ENCODE results near the gene NFKBIE. TPM values are rescaled to one million over a fixed set of nuclear protein-coding genes. Genes with fewer than 3 reads are reported as not detected.

Gene NFKBIE
- total and polyA plus RNA-seq, 9 of the 15 experiments (the other 6 are each of a cell fraction or from before 2014, with no cell fraction given) = 2.1 to 16.4 (median 11.7) TPM

DNA sequence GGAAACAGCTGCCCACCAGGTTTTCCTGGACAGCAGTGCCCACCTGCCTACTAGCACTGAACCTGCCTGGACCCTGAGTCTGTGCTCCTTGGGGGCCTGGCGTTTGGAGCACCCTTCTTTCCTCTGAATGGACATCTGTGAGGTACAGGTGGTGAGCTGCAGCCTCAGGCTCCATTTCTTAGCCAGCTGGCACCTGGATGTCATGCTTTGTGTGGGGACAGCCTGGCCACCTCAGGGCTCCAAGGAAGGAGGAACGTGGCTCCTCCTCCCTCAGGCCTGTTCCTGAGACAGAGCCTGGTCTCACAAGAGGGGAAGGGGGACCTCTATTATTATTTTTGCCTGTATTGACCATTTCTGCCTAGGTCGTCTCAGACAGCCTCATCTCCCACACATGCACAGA is 13.0 kb upstream of the NFKBIE start (continued):
- TF ChIP-seq ESRRB (CRISPR knock-in tag; IDR thresholded peaks at IDR 0.05; ENCODE audit: borderline replicate concordance) (no peak), RBM15 (IDR thresholded peaks at IDR 0.05; ENCODE audit: insufficient read depth, low read length) (no peak)

DNA sequence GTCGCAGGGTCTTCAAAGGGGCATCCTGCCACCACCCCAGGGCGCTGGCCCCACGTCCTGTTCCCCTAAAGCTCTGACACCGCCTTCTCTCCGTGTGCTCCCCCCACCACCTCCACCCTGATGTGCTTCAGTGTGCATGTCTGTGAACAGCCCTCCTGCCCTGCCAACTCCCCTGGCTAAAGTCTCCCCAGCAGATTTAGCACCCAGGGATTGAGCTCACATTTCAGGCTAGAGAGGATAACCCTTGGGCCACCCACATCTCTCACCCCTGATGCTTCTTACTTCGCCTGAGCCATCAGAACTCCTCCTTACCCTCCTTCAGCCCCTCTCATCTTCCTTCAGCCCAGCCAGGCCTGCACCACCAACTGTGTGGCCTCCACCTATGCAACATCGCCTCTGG is 12.4 kb upstream of the NFKBIE start:
- WGBS (ENCODE audit: insufficient coverage, low coverage, missing lambda C conversion rate) = 2% methylated on average over 7 of the region's 7 CpGs
- no peak overlapping the region for H3K27ac ChIP-seq (ENCODE audit: extremely low read depth, low read depth, low read length)
- BruUV-seq (replicated peaks) = no TSS peak
- in situ Hi-C loops (cut with MboI) = no loop called here
- H3K4me3 ChIP-seq = no peak overlapping the region
- FAIRE-seq (no peak), ATAC-seq (no peak), DNase-seq (ENCODE audit: extremely low read depth in 1 of 4, low spot score in 3 of 4) (no peak)
- H4K20me1 ChIP-seq (replicated peaks; ENCODE audit: control insufficient read depth, insufficient read depth, low read length) = peaks cover 16% of the 10 kb centered on the region
- H3K9me1 ChIP-seq (ENCODE audit: control insufficient read depth, insufficient read depth, low read length) = peaks cover 4% of the 10 kb centered on the region
- no peak overlapping the region for H3K9ac ChIP-seq (ENCODE audit: insufficient read depth in 1 of 2, low read depth in 2 of 2, low read length in 2 of 2)
- peaks cover 0 to 27% of the 10 kb centered on the region in 2 experiments; a peak in 2 of 5 replicates for H3K4me1 ChIP-seq (replicated peaks in 1 of 2; ENCODE audit: control insufficient read depth in 2 of 2, insufficient read depth in 2 of 2, low read length in 2 of 2)
- no peaks in the 10 kb centered on the region for H3K79me2 ChIP-seq (ENCODE audit: control insufficient read depth, insufficient read depth, low read length)
- H3K4me2 ChIP-seq (ENCODE audit: insufficient read depth, low read length) = no peak overlapping the region
- intact Hi-C loops (cut with micrococcal nuclease) = no loop called here
- H3K27me3 ChIP-seq (ENCODE audit: control insufficient read depth in 2 of 2, insufficient read depth in 2 of 2, low read length in 2 of 2) = peaks cover 71 to 90% of the 10 kb centered on the region in 2 experiments
- H3K36me3 ChIP-seq (ENCODE audit: control insufficient read depth, insufficient read depth, low read length) = no peaks in the 10 kb centered on the region
- H2AFZ ChIP-seq (ENCODE audit: low read depth, low read length) = no peak overlapping the region
- POLR2A ChIA-PET = interaction anchor here (0.6 to 2.2 kb wide), 5 partner anchors 16 to 45 kb away, joined by 3 to 5 read pairs (median 4); partner anchors contain the start of genes AARS2 and HSP90AB1
- CTCF ChIA-PET (ENCODE audit: low intra/inter-chr PET ratio) = no interaction called here
- no peaks in the 10 kb centered on the region for H3K9me3 ChIP-seq (replicated peaks; ENCODE audit: control insufficient read depth, insufficient read depth, low read depth, low read length)
- TF ChIP-seq NCOA4 (IDR thresholded peaks at IDR 0.05; ENCODE audit: partially characterized antibody) = no peak
- no peak for TF ChIP-seq MCM5 (IDR thresholded peaks at IDR 0.05; ENCODE audit: low read depth)
- TF ChIP-seq, protein P1, sequence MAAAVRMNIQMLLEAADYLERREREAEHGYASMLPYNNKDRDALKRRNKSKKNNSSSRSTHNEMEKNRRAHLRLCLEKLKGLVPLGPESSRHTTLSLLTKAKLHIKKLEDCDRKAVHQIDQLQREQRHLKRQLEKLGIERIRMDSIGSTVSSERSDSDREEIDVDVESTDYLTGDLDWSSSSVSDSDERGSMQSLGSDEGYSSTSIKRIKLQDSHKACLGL (CRISPR knock-in tag; IDR thresholded peaks at IDR 0.05; ENCODE audit: borderline replicate concordance, poor library complexity, severe bottlenecking) = no peak
- no peak for TF ChIP-seq HMGN3 (IDR thresholded peaks at IDR 0.05; ENCODE audit: borderline replicate concordance, extremely low read depth, insufficient read length, low read depth, low read length)
- TF ChIP-seq SMC3 (conservative IDR thresholded peaks at IDR 0.05; ENCODE audit: insufficient read depth, low read depth, low read length) = no peak
- TF ChIP-seq PHF20 (IDR thresholded peaks at IDR 0.05; ENCODE audit: partially characterized antibody) = no peak
- TF ChIP-seq GATAD2A (IDR thresholded peaks at IDR 0.05) = no peak
- no peak for TF ChIP-seq PTTG1 (tag; IDR thresholded peaks at IDR 0.05; ENCODE audit: low read depth)
- TF ChIP-seq, protein P2, sequence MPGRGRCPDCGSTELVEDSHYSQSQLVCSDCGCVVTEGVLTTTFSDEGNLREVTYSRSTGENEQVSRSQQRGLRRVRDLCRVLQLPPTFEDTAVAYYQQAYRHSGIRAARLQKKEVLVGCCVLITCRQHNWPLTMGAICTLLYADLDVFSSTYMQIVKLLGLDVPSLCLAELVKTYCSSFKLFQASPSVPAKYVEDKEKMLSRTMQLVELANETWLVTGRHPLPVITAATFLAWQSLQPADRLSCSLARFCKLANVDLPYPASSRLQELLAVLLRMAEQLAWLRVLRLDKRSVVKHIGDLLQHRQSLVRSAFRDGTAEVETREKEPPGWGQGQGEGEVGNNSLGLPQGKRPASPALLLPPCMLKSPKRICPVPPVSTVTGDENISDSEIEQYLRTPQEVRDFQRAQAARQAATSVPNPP (IDR thresholded peaks at IDR 0.05; ENCODE audit: borderline replicate concordance, insufficient read depth, insufficient read length) = no peak
- TF ChIP-seq, protein P3, sequence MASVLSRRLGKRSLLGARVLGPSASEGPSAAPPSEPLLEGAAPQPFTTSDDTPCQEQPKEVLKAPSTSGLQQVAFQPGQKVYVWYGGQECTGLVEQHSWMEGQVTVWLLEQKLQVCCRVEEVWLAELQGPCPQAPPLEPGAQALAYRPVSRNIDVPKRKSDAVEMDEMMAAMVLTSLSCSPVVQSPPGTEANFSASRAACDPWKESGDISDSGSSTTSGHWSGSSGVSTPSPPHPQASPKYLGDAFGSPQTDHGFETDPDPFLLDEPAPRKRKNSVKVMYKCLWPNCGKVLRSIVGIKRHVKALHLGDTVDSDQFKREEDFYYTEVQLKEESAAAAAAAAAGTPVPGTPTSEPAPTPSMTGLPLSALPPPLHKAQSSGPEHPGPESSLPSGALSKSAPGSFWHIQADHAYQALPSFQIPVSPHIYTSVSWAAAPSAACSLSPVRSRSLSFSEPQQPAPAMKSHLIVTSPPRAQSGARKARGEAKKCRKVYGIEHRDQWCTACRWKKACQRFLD (CRISPR knock-in tag; IDR thresholded peaks at IDR 0.05) = no peak
- no peak for TF ChIP-seq ZBTB8A (IDR thresholded peaks at IDR 0.05; ENCODE audit: partially characterized antibody)
- no peak for TF ChIP-seq RBM22 (IDR thresholded peaks at IDR 0.05; ENCODE audit: low read depth, low read length, poor library complexity, severe bottlenecking)
- TF ChIP-seq NUFIP1 (IDR thresholded peaks at IDR 0.05; ENCODE audit: partially characterized antibody) = no peak
- TF ChIP-seq NR2C2 (CRISPR knock-in tag; IDR thresholded peaks at IDR 0.05) = no peak
- TF ChIP-seq NR2C2 (tag; IDR thresholded peaks at IDR 0.05) = no peak
- TF ChIP-seq, protein P4, sequence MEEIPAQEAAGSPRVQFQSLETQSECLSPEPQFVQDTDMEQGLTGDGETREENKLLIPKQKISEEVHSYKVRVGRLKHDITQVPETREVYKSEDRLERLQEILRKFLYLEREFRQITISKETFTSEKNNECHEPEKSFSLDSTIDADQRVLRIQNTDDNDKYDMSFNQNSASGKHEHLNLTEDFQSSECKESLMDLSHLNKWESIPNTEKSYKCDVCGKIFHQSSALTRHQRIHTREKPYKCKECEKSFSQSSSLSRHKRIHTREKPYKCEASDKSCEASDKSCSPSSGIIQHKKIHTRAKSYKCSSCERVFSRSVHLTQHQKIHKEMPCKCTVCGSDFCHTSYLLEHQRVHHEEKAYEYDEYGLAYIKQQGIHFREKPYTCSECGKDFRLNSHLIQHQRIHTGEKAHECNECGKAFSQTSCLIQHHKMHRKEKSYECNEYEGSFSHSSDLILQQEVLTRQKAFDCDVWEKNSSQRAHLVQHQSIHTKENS (CRISPR knock-in tag; IDR thresholded peaks at IDR 0.05) = no peak
